GM19397 (cell line): ENCODE data around the gene KRTAP5-4.
"Not testable (repeated sequence)": the region's sequence is repeated elsewhere in the genome, so short reads cannot be mapped to it uniquely, and the experiment has no call there.

ENCODE experiments used
- ATAC-seq: cut with Tn5 transposase; IDR thresholded peaks from one replicate; pipeline ENCODE4 v1.9.1; 2021; ENCODE audit warnings: mild to moderate bottlenecking, moderate library complexity; ENCODE audit not compliant: unreplicated experiment

KRTAP5-4 gene

GRCh38 chr11:1622086-1622485 is at the start of gene KRTAP5-4:
Gene KRTAP5-4, minus strand, starts transcription at chr11:1622138. Its CDS starts 45 bp downstream, at chr11:1622093.
- no peak for ATAC-seq

GRCh38 chr11:1671658-1672057 is 49.7 kb upstream of the KRTAP5-4 start:
- no peak for ATAC-seq

GRCh38 chr11:1670905-1671371 is 49.0 kb upstream of the KRTAP5-4 start:
- no peak for ATAC-seq

GRCh38 chr11:1670457-1670856 is 48.5 kb upstream of the KRTAP5-4 start:
- not testable (repeated sequence) for ATAC-seq

GRCh38 chr11:1669546-1670218 is 47.7 kb upstream of the KRTAP5-4 start:
- ATAC-seq, result no peak

- no peak for ATAC-seq
Measured at GRCh38 chr11:1668911-1669473, 47.1 kb upstream of the KRTAP5-4 start.

- no peak for ATAC-seq
Measured at GRCh38 chr11:1667906-1668305, 46.0 kb upstream of the KRTAP5-4 start.

GRCh38 chr11:1667121-1667850 is 45.3 kb upstream of the KRTAP5-4 start:
- no peak for ATAC-seq

GRCh38 chr11:1665313-1665712 is 43.4 kb upstream of the KRTAP5-4 start:
- ATAC-seq, result no peak

- not testable (repeated sequence) for ATAC-seq
Measured at GRCh38 chr11:1662699-1663283, 40.9 kb upstream of the KRTAP5-4 start.

- ATAC-seq, result not testable (repeated sequence)
Measured at GRCh38 chr11:1661454-1662269, 39.7 kb upstream of the KRTAP5-4 start.

GRCh38 chr11:1660111-1660867 is 38.4 kb upstream of the KRTAP5-4 start:
- no peak for ATAC-seq

GRCh38 chr11:1659506-1659905 is 37.6 kb upstream of the KRTAP5-4 start:
- no peak for ATAC-seq

- ATAC-seq, result no peak
Measured at GRCh38 chr11:1656670-1657069, 34.7 kb upstream of the KRTAP5-4 start.

- no peak for ATAC-seq
Measured at GRCh38 chr11:1656061-1656441, 34.1 kb upstream of the KRTAP5-4 start.

- no peak for ATAC-seq
Measured at GRCh38 chr11:1655168-1656060, 33.5 kb upstream of the KRTAP5-4 start.

- no peak for ATAC-seq
Measured at GRCh38 chr11:1654388-1655167, 32.6 kb upstream of the KRTAP5-4 start.
